Left lung (tissue), 10 donors: ENCODE data around the gene IGF2BP2. TPM values are rescaled to one million over a fixed set of nuclear protein-coding genes. Genes with fewer than 3 reads are reported as not detected.

ENCODE experiments used
- ATAC-seq: fragments of 200-7000 bp; cut with Tn5 transposase; one replicate; pipeline ENCODE4 v1.9.1; 2020; ENCODE audit warnings: moderate library complexity
- DNase-seq, 4 donors: peaks; one replicate each; pipeline ENCODE4 v3.0.0-alpha.2; 2013 to 2020
- H3K27ac ChIP-seq, 2 donors: fragments of 200-600 bp; sonication (generic) in 1 of 2; one replicate each; pipeline versions ENCODE4 v1.5.0 to v1.8.0; 2020 to 2021
- H3K27me3 ChIP-seq, 2 donors: fragments of 200-600 bp; sonication (generic) in 1 of 2; one replicate each; pipeline versions ENCODE4 v1.5.0 to v1.8.0; 2020 to 2021
- H3K36me3 ChIP-seq, 2 donors: fragments of 200-600 bp; sonication (generic) in 1 of 2; one replicate each; pipeline versions ENCODE4 v1.5.0 to v1.8.0; 2020 to 2021
- H3K4me1 ChIP-seq, 2 donors: fragments of 200-600 bp; one replicate each; pipeline ENCODE4 v1.8.0; 2021
- H3K4me3 ChIP-seq, 2 donors: fragments of 200-600 bp; sonication (generic) in 1 of 2; one replicate each; pipeline versions ENCODE4 v1.5.0 to v1.8.0; 2020 to 2021; ENCODE audit warnings: mild to moderate bottlenecking in 1 of 2
- H3K9me3 ChIP-seq, 2 donors: fragments of 200-600 bp; sonication (generic) in 1 of 2; one replicate each; pipeline versions ENCODE4 v1.5.0 to v1.8.0; 2020 to 2021
- CTCF ChIP-seq, 2 donors: fragments of 200-600 bp; sonication (generic) in 1 of 2; IDR thresholded peaks; one replicate each; pipeline versions ENCODE4 v1.5.0 to v1.8.0; 2021; ENCODE audit warnings: antibody characterized with exemption in 2 of 2
- intact Hi-C, 2 donors: fragments of 100-400 bp; cut with DNase I; formaldehyde crosslinking; loops; one replicate each; pipeline versions ENCODE4 v1.11.2 to v1.14.2; 2022
- polyA plus RNA-seq, 6 donors: library from polyadenylated mRNA; unstranded; fragments of 120-200 nt; gene quantifications; one replicate each; pipeline ENCODE4 v1.2.1, GENCODE V29; 2013; ENCODE audit not compliant: insufficient read length in 6 of 6
- total RNA-seq, 2 donors: library from RNA; stranded (reverse); fragmentation: NEBNext Ultra II Directional; extraction: Animal tissue kit (Norgen Biotek cat#: 25700); gene quantifications; one replicate each; pipeline ENCODE4 v1.2.1, GENCODE V29; 2021
- donor health status: DM: no; HTN: yes; CAD: no.
- donor health status: DM: no; HTN: no; CAD: no.

The IGF2BP2 gene
- total and polyA plus RNA-seq, 8 donors: 16.8 to 78.9 (median 67.7) TPM

- no peak for TF ChIP-seq CTCF (IDR thresholded peaks at IDR 0.05)
- intact Hi-C loops: no loop called here
- Histone ChIP-seq H3K4me3 (no peak overlapping the region), H3K4me1 (peaks cover 4 to 16% of the 10 kb centered on the region in 2 donors), H3K27ac (peak overlapping the region; percentile 39 to 58), H3K36me3 (peaks cover 0 to 3% of the 10 kb centered on the region in 2 donors), H3K9me3 (no peaks in the 10 kb centered on the region), H3K27me3 (no peaks in the 10 kb centered on the region)
- no peak for ATAC-seq
- no peak for DNase-seq
Observed at GRCh38 chr3:185657211-185657610, 167.6 kb downstream of the IGF2BP2 start.

- Histone ChIP-seq H3K4me1 (peaks cover 4 to 16% of the 10 kb centered on the region in 2 donors), H3K27me3 (no peaks in the 10 kb centered on the region), H3K4me3 (no peak overlapping the region), H3K36me3 (peaks cover 0 to 3% of the 10 kb centered on the region in 2 donors), H3K27ac (peak overlapping the region; percentile 39 to 58), H3K9me3 (no peaks in the 10 kb centered on the region)
- ATAC-seq (peak; percentile 31), DNase-seq (no peak)
- intact Hi-C loops: no loop called here
- no peak for TF ChIP-seq CTCF (IDR thresholded peaks at IDR 0.05)
Observed at GRCh38 chr3:185656321-185656840, 168.5 kb downstream of the IGF2BP2 start.

- H3K27ac ChIP-seq: peak overlapping the region; percentile 14 to 45
- intact Hi-C loops: no loop called here
- no peak for TF ChIP-seq CTCF (IDR thresholded peaks at IDR 0.05)
- peaks cover 0 to 3% of the 10 kb centered on the region in 2 donors for H3K36me3 ChIP-seq
- H3K4me1 ChIP-seq: peaks cover 4 to 16% of the 10 kb centered on the region in 2 donors
- H3K27me3 ChIP-seq: no peaks in the 10 kb centered on the region
- H3K9me3 ChIP-seq: no peaks in the 10 kb centered on the region
- DNase-seq: no peak
- no peak overlapping the region for H3K4me3 ChIP-seq
- ATAC-seq: no peak
Observed at GRCh38 chr3:185655426-185656320, 169.2 kb downstream of the IGF2BP2 start.

- intact Hi-C loops: no loop called here
Observed at GRCh38 chr3:185654758-185655145, 170.1 kb downstream of the IGF2BP2 start.

More at GRCh38 chr3:185654758-185655145, 170.1 kb downstream of the IGF2BP2 start:
- ATAC-seq (no peak), DNase-seq (no peak)
- Histone ChIP-seq H3K36me3 (peaks cover 0 to 3% of the 10 kb centered on the region in 2 donors), H3K4me3 (no peak overlapping the region), H3K9me3 (no peaks in the 10 kb centered on the region), H3K27ac (no peak overlapping the region), H3K27me3 (no peaks in the 10 kb centered on the region), H3K4me1 (peaks cover 4 to 6% of the 10 kb centered on the region in 2 donors)
- no peak for TF ChIP-seq CTCF (IDR thresholded peaks at IDR 0.05)
